HL-60 (cell line): ENCODE results near the gene HMGB1.
A peak's percentile ranks its signal among the peaks of the same experiment; 100 is the strongest.

ENCODE experiments used
- DNase-seq, 2 experiments: peaks; one replicate each; pipeline ENCODE4 v3.0.0-alpha.2; 2010 to 2020; ENCODE audit warnings: low read depth in 1 of 2, low spot score in 1 of 2
- H3K27ac ChIP-seq: fragments of 250-450 bp; sonication (Bioruptor Pico); replicated peaks from 2 replicates; pipeline ENCODE4 v1.5.1; 2020; ENCODE audit warnings: mild to moderate bottlenecking, moderate library complexity
- H3K27me3 ChIP-seq: fragments of 250-450 bp; sonication (Bioruptor Pico); 2 replicates; pipeline ENCODE4 v1.5.1; 2021; ENCODE audit warnings: mild to moderate bottlenecking, moderate library complexity; ENCODE audit not compliant: insufficient read depth, poor library complexity, severe bottlenecking
- H3K4me3 ChIP-seq: replicated peaks from 2 replicates; pipeline ENCODE4 v1.5.1; 2011; ENCODE audit warnings: mild to moderate bottlenecking, control low read depth, low read length; ENCODE audit not compliant: insufficient read depth
- GABPA ChIP-seq: IDR thresholded peaks from 2 replicates; pipeline ENCODE4 v1.6.1; 2012; ENCODE audit warnings: low read depth
- POLR2AphosphoS5 ChIP-seq: IDR thresholded peaks from 2 replicates; pipeline ENCODE4 v1.6.1; 2012; ENCODE audit warnings: low read depth
- SPI1 ChIP-seq: IDR thresholded peaks from 2 replicates; pipeline ENCODE4 v1.6.1; 2012; ENCODE audit warnings: low read depth, mild to moderate bottlenecking, borderline replicate concordance
- long read RNA-seq: library from polyadenylated mRNA; unstranded; transcript quantifications from one replicate; pipeline ENCODE4 v2.0.0, GENCODE V29; 2020
- TF ChIP-seq, protein P1 (sequence below): IDR thresholded peaks from 2 replicates; pipeline ENCODE4 v1.6.1; 2012; ENCODE audit warnings: low read depth; ENCODE audit not compliant: insufficient replicate concordance
- TF ChIP-seq, protein P2 (sequence below): IDR thresholded peaks from one replicate; pipeline ENCODE4 v1.5.1; 2011; ENCODE audit warnings: low read length, control low read depth, inconsistent platforms; ENCODE audit not compliant: insufficient read depth

Gene HMGB1
- long read RNA-seq, full-length matches to known transcripts = 302 of 447 reads
- long read RNA-seq, partial matches to known transcripts = 110 of 447 reads
- long read RNA-seq, other reads (novel, unspliced or antisense) = 35 of 447 reads

DNA sequence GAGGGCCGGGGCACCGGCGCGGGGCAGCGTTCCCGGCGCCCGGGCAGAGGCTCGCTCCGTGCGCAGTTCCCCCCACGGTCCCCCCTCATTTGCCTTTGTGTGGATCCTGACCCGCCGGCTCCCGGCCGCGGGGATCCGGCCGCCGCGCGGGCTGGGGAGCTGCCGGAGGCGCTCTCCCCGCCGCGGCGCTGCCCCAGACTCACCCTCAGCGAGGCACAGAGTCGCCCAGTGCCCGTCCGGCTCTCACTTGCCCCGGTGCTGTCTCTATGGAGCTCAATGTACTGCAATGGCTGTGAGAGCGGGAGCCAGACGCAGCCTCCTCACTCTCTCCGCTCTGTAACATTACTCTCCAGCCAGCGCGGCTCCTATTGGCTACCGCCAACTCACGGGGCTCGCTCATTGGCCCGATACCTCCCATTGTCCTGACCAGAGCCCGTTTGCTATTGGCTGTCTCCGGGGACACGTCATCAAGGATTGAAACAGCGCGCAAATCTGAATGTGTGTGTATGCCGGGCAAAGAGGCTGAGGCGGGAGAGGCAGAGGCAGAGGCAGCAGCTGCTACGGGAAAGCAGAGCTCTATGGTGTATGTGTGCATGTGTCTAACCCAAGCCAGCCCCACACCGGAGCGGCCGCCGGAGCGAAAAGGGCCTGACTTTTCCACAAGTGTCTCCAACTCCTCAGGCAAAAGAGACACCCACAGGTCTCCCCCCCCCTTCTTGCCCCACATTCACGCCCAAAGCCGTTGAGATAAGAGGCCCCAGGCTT lies at the start of gene HMGB1:
Gene HMGB1, minus strand, starts transcription at position 344 of the 765 bp plus-strand sequence. CDS start 2,256 bp downstream, outside the sequence.
- TF ChIP-seq, protein P1, sequence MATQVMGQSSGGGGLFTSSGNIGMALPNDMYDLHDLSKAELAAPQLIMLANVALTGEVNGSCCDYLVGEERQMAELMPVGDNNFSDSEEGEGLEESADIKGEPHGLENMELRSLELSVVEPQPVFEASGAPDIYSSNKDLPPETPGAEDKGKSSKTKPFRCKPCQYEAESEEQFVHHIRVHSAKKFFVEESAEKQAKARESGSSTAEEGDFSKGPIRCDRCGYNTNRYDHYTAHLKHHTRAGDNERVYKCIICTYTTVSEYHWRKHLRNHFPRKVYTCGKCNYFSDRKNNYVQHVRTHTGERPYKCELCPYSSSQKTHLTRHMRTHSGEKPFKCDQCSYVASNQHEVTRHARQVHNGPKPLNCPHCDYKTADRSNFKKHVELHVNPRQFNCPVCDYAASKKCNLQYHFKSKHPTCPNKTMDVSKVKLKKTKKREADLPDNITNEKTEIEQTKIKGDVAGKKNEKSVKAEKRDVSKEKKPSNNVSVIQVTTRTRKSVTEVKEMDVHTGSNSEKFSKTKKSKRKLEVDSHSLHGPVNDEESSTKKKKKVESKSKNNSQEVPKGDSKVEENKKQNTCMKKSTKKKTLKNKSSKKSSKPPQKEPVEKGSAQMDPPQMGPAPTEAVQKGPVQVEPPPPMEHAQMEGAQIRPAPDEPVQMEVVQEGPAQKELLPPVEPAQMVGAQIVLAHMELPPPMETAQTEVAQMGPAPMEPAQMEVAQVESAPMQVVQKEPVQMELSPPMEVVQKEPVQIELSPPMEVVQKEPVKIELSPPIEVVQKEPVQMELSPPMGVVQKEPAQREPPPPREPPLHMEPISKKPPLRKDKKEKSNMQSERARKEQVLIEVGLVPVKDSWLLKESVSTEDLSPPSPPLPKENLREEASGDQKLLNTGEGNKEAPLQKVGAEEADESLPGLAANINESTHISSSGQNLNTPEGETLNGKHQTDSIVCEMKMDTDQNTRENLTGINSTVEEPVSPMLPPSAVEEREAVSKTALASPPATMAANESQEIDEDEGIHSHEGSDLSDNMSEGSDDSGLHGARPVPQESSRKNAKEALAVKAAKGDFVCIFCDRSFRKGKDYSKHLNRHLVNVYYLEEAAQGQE = peak; percentile 27
- TF ChIP-seq POLR2AphosphoS5 = peak; percentile 98
- no peak for TF ChIP-seq GABPA
- H3K27me3 ChIP-seq = no peaks in the 10 kb centered on the region
- DNase-seq = peak; percentile 95 to 100
- peak within 1 kb of the TSS; percentile 64 for H3K4me3 ChIP-seq
- peak within 1 kb of the TSS; percentile 96 for H3K27ac ChIP-seq

DNA sequence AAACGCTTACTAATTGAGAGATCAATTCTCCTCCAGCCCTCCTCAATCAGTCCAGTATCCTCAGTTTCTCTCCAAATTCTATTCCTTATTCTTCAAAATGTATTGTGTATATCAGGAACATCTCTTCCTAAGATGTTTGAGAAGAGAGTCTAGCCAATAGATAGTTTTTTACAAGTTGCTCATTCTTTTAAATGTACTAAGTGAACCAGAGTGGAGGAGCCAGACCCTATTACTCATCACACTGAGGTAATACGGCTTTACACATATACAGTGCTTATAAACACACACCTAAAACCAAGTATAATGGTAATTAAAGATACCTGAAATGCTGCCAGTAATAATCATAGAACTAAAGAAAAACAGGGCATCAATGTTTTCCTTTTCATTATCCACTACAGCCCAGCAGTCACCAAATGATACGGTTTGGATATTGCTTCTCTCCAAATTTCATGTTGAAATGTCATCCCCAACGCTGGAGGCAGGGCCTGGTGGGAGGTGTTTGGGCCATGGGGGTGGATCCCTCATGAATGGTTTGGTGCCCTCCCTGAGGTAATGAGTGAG lies 45.2 kb upstream of the HMGB1 start:
- Histone ChIP-seq H3K4me3 (no peak overlapping the region), H3K27ac (no peak overlapping the region), H3K27me3 (no peaks in the 10 kb centered on the region)
- TF ChIP-seq GABPA (no peak), SPI1 (no peak), POLR2AphosphoS5 (no peak)
- TF ChIP-seq, protein P1 = no peak
- TF ChIP-seq, protein P2, sequence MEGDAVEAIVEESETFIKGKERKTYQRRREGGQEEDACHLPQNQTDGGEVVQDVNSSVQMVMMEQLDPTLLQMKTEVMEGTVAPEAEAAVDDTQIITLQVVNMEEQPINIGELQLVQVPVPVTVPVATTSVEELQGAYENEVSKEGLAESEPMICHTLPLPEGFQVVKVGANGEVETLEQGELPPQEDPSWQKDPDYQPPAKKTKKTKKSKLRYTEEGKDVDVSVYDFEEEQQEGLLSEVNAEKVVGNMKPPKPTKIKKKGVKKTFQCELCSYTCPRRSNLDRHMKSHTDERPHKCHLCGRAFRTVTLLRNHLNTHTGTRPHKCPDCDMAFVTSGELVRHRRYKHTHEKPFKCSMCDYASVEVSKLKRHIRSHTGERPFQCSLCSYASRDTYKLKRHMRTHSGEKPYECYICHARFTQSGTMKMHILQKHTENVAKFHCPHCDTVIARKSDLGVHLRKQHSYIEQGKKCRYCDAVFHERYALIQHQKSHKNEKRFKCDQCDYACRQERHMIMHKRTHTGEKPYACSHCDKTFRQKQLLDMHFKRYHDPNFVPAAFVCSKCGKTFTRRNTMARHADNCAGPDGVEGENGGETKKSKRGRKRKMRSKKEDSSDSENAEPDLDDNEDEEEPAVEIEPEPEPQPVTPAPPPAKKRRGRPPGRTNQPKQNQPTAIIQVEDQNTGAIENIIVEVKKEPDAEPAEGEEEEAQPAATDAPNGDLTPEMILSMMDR = no peak
- no peak for DNase-seq

DNA sequence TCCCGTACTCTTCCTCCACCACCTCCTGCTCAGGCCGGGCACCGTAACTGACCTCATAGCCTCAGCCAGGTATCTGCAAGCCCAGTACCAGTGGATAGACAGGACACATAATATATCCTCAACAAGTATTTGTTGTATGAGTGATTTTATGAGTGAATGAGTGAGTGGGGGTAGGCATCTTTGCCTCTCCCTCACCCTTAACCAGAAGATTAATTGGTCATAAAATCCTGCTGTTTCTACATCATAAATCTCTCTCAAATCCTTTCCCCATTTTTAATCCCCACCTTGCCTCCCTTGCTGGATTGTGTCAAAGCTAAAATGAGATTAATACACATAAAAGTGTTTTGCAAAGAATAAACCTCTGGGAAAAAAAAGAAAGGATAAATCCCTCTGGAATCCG lies 44.4 kb upstream of the HMGB1 start:
- Histone ChIP-seq H3K27ac (no peak overlapping the region), H3K4me3 (no peak overlapping the region), H3K27me3 (no peaks in the 10 kb centered on the region)
- TF ChIP-seq POLR2AphosphoS5 = no peak
- no peak for DNase-seq

DNA sequence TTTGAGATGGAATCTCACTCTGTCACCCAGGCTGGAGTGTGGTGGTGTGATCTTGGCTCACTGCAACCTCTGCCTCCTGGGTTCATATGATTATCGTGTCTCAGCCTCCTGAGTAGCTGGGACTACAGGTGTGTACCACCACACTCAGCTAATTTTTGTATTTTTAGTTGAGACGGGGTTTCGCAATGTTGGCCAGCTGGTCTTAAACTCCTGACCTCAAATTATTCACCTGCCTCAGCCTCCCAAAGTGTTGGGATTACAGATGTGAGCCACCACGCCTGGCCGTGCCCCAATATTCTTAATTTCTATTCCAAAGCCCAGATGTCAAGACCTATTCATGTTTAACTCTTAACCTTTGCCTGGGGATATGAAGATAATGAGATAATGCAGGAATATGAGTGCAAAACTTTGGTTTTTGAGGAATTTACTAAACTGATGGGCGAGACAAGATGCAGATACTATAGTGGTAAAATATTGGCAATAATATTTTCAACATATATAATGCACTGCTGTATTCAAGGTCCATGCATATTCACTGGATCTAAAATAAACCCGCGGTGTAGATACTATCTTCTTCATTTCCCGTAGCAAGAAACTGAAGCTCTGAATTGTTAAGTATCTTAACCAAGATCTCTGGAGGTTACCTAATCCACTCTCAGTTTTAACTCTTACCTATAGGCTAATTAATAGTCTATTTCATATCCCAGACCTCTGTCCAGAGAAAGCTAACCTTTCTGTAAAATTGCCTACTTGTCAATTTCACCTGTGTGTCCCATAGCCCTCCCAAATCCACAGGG lies 43.7 kb upstream of the HMGB1 start:
- DNase-seq = no peak

More for the DNA sequence above, 43.7 kb upstream of the HMGB1 start:
- Histone ChIP-seq H3K27me3 (no peaks in the 10 kb centered on the region), H3K27ac (no peak overlapping the region), H3K4me3 (no peak overlapping the region)
- TF ChIP-seq GABPA (no peak), POLR2AphosphoS5 (no peak), SPI1 (no peak)
- TF ChIP-seq, protein P2 = no peak
- TF ChIP-seq, protein P1 = no peak
